Measurements from ENCODE around the gene SYNGAP1.

The SYNGAP1 gene

DNA sequence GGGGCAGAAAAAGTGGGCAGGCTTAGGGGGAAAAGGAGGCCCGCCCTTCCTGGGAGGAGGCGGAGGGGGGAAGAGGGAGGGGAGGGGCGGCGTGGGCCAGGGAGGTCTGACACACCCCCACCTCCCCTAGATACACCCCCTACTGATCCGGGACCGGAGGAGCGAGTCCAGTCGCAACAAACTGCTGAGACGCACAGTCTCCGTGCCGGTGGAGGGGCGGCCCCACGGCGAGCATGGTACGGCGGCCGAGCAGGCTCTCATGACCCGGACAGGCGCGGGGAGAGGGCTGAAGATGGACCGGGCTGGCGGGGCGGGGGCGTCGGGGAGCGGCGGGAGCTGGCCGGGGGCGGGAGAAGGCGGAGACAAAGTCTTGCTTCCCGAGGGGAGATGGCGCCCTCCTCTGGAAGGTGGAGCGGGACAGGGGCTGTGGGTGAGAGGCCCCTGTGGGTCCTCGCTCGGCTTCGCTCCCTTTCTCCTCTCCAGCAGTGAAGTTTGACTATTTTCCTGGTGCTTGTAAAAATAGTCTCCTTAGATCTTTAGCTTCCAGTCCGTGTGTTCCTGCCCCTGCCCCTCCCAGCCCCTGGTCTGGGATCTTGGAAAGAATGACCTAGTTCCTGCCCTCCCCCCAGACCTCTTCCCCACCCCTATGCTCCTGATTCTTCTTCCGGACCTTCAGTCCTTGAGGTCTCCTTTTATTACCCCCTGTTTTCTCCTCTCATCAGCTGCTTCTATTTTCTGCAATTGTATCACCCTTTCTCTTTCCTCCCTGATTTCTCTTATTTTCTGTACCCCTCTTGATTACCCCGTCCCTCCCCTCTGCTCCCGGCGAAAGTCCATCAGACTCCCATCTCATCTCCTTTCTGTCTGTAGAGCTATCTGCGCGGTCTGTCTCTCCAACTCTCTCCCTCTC lies 6.1 kb downstream of the SYNGAP1 start:
- peaks cover 17% of the 10 kb centered on the region for H3K4me1 ChIP-seq (ENCODE audit: insufficient read depth, insufficient read length)
- peaks cover 20% of the 10 kb centered on the region for H3K36me3 ChIP-seq (ENCODE audit: insufficient read depth, insufficient read length, low read length)
- H3K9me3 ChIP-seq (ENCODE audit: insufficient read depth, low read length) = no peaks in the 10 kb centered on the region
- DNase-seq (ENCODE audit: low read depth, low spot score) = peak; percentile 63
- H3K4me3 ChIP-seq (ENCODE audit: insufficient read length, low read depth) = peak overlapping the region; percentile 46
- H3K27me3 ChIP-seq (ENCODE audit: insufficient read depth, insufficient read length) = no peaks in the 10 kb centered on the region
- peak overlapping the region; percentile 80 for H3K9ac ChIP-seq (ENCODE audit: insufficient read length, low read depth)
- TF ChIP-seq SUZ12 (IDR thresholded peaks at IDR 0.05; ENCODE audit: extremely low read depth, insufficient read depth, insufficient read length) (no peak), YY1 (IDR thresholded peaks at IDR 0.05; ENCODE audit: insufficient read depth, insufficient read length) (no peak), ZNF274 (IDR thresholded peaks at IDR 0.05; ENCODE audit: low read depth, low read length) (no peak)

DNA sequence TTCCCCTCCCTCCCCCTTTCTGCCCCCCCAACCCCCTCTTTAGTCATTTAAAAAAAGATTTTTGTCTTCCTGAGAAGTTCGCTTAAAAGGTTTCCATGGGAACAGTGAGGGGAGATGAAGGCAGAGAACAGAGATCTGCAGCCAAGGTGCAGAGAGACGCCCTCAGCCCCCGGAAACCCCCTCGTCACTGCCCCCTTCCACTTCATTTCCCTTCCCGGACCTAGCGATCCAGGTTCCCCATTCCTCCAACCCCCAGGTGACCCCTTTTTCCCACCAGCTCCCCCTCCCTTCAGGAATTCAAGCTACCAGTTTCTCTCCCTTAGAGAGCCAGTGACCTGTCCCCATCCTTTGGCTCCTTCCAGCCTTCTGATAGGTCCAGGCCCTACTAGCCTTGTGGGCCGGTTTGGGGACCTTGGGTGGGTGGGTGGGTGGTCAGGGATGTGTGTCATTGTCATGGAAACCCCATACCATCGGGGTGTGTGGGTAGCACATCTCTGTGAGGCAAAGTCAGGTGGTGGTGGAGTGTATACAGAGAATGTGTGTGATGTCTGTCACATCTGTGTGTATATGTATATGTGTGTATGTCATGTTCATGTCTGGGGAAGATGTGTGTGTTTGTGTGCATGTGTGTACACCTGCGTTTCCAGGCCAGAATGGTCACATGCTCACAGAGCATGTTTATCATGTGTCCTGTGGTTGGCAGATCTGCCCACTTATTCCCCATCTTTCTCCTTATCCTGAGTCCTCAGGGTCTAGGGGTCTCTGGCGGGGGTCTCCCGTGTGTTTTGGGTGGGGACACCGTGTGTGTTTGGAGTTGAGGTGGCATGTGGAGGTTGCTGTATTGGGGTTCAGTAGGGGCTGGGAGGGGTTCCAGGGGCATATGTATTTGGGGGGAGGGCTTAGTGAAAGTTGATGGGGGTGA lies 7.0 kb downstream of the SYNGAP1 start:
- H3K9ac ChIP-seq (ENCODE audit: insufficient read length, low read depth) = peak overlapping the region; percentile 79
- no peaks in the 10 kb centered on the region for H3K9me3 ChIP-seq (ENCODE audit: insufficient read depth, low read length)
- TF ChIP-seq ZNF274 (IDR thresholded peaks at IDR 0.05; ENCODE audit: low read depth, low read length) (no peak), YY1 (IDR thresholded peaks at IDR 0.05; ENCODE audit: insufficient read depth, insufficient read length) (no peak), SUZ12 (IDR thresholded peaks at IDR 0.05; ENCODE audit: extremely low read depth, insufficient read depth, insufficient read length) (no peak)
- peaks cover 19% of the 10 kb centered on the region for H3K4me1 ChIP-seq (ENCODE audit: insufficient read depth, insufficient read length)
- no peak for DNase-seq (ENCODE audit: low read depth, low spot score)
- peak overlapping the region; percentile 54 for H3K4me3 ChIP-seq (ENCODE audit: insufficient read length, low read depth)
- H3K27me3 ChIP-seq (ENCODE audit: insufficient read depth, insufficient read length) = no peaks in the 10 kb centered on the region
- peaks cover 20% of the 10 kb centered on the region for H3K36me3 ChIP-seq (ENCODE audit: insufficient read depth, insufficient read length, low read length)

DNA sequence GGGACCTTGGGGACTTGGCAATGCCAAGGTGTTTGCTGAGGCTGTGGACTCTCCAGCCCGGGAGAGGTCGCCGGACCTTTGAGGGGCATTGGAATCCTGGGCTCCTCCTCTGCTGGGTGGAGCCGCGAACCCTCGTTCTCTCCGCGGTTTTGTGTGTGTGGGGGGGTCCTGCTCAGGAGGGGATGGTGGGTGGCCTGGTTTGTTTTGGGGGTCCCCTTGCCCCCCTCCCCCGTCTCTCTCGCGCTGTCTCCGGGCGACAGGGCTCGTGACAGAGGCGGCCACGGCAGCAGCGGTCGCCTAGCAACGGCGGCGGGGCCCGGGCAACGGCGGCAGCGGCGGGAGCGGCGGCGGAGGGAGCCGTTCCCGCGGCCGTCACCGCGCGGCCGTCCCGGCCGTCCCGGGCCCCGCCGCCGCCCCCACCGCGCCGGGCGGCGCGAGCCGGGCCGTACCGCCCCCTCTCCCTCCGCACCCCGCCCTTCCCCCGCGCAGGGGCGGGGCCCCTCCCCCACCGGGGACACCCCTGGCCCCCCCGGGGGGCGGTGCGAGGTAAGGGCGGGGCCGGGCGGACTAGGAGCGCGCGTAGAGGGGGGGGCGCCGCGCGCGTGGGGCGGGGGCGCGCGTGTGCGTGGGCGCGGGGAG lies 7.8 kb downstream of the SYNGAP1 start:
- Histone ChIP-seq H3K4me1 (ENCODE audit: insufficient read depth, insufficient read length) (peaks cover 21% of the 10 kb centered on the region), H3K9ac (ENCODE audit: insufficient read length, low read depth) (peak overlapping the region; percentile 79), H3K4me3 (ENCODE audit: insufficient read length, low read depth) (peak overlapping the region; percentile 54), H3K27me3 (ENCODE audit: insufficient read depth, insufficient read length) (no peaks in the 10 kb centered on the region), H3K36me3 (ENCODE audit: insufficient read depth, insufficient read length, low read length) (peaks cover 16% of the 10 kb centered on the region), H3K9me3 (ENCODE audit: insufficient read depth, low read length) (no peaks in the 10 kb centered on the region)
- DNase-seq (ENCODE audit: low read depth, low spot score) = no peak
- TF ChIP-seq ZNF274 (IDR thresholded peaks at IDR 0.05; ENCODE audit: low read depth, low read length) (no peak), SUZ12 (IDR thresholded peaks at IDR 0.05; ENCODE audit: extremely low read depth, insufficient read depth, insufficient read length) (no peak), YY1 (IDR thresholded peaks at IDR 0.05; ENCODE audit: insufficient read depth, insufficient read length) (no peak)

DNA sequence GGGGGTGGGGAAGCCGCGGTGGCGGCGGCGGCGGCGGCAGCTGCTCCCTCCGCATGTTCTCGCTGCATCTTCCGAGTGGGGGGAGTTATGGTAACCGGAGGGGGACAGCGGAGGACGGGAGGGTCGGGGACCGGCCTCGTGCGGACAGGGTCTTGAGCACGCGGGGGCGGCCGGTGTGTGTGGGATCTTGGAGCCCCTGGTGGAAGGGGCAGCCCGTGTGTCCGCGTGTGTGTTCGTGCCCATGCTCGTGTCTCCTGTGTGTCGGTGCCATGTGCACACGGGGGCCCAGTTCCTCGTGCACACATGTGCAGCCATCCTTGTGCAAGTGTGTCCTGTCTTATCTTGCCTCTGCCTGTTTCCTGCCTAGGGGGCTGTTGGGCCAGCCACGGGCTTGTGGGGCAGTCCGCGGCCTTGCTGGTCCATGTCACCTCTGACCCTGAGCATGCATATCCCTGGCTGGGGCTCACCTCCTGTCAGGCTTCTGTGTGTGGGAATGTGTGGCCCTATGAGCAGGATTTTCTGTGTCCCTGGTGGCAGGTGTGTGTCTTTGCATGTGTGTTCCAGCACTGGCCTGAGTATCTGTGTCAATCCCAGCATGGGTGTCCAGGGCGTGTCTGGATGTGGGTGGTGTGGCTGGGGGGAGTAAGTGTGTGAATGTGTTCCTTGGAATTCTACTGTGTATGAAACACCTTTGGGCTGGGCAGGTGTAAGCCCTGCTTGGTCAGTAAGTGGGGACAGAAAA lies 8.5 kb downstream of the SYNGAP1 start:
- no peak for TF ChIP-seq ZNF274 (IDR thresholded peaks at IDR 0.05; ENCODE audit: low read depth, low read length)
- TF ChIP-seq YY1 (IDR thresholded peaks at IDR 0.05; ENCODE audit: insufficient read depth, insufficient read length) = no peak
- no peak for TF ChIP-seq SUZ12 (IDR thresholded peaks at IDR 0.05; ENCODE audit: extremely low read depth, insufficient read depth, insufficient read length)
- Histone ChIP-seq H3K9me3 (ENCODE audit: insufficient read depth, low read length) (no peaks in the 10 kb centered on the region), H3K4me1 (ENCODE audit: insufficient read depth, insufficient read length) (peaks cover 21% of the 10 kb centered on the region), H3K36me3 (ENCODE audit: insufficient read depth, insufficient read length, low read length) (peaks cover 9% of the 10 kb centered on the region), H3K4me3 (ENCODE audit: insufficient read length, low read depth) (peak overlapping the region; percentile 36), H3K9ac (ENCODE audit: insufficient read length, low read depth) (peak overlapping the region; percentile 70), H3K27me3 (ENCODE audit: insufficient read depth, insufficient read length) (no peaks in the 10 kb centered on the region)
- DNase-seq (ENCODE audit: low read depth, low spot score) = no peak

DNA sequence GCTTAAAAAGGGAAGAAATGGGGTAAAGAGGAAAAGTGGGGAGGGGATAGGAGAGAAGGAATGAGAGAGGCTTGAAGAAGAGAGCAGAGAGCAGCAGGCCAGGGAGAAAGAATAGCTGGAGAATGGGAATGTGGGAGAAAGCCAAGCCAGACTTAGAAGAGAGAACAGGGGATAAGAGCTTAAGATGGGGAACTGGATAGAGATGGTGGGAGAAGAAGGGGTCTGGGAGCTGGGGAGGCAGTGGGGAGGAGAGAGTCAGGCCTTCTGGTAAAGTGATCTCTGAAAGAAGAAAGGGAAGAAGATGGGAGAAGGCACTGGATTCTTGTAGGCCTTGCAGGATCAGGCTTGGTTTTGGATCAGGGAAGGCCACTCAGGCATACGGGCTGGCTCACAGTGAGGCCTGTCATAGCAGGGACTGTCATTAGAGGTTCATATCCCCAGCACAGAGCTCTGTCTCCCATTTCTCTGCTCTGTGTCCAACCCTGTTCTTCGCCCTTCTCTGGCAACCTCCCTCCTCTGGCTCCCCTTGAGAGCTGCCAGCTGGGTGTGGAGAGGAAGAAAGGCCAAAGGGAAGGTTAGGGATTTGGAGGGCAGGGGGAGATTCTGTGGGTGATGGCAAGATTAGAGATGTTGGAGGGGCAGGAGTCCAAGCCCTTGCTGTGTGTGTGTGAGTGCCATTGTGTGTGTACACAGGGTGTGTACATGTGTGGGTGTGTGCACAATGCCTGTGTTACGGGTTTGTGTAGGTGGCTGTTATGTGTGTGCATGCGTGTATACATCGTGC lies 9.3 kb downstream of the SYNGAP1 start:
- peak overlapping the region; percentile 61 for H3K9ac ChIP-seq (ENCODE audit: insufficient read length, low read depth)
- no peaks in the 10 kb centered on the region for H3K27me3 ChIP-seq (ENCODE audit: insufficient read depth, insufficient read length)
- H3K4me1 ChIP-seq (ENCODE audit: insufficient read depth, insufficient read length) = peaks cover 21% of the 10 kb centered on the region
- H3K36me3 ChIP-seq (ENCODE audit: insufficient read depth, insufficient read length, low read length) = peaks cover 2% of the 10 kb centered on the region
- no peak overlapping the region for H3K4me3 ChIP-seq (ENCODE audit: insufficient read length, low read depth)
- no peak for DNase-seq (ENCODE audit: low read depth, low spot score)
- no peaks in the 10 kb centered on the region for H3K9me3 ChIP-seq (ENCODE audit: insufficient read depth, low read length)
- no peak for TF ChIP-seq YY1 (IDR thresholded peaks at IDR 0.05; ENCODE audit: insufficient read depth, insufficient read length)
- TF ChIP-seq ZNF274 (IDR thresholded peaks at IDR 0.05; ENCODE audit: low read depth, low read length) = no peak
- no peak for TF ChIP-seq SUZ12 (IDR thresholded peaks at IDR 0.05; ENCODE audit: extremely low read depth, insufficient read depth, insufficient read length)

DNA sequence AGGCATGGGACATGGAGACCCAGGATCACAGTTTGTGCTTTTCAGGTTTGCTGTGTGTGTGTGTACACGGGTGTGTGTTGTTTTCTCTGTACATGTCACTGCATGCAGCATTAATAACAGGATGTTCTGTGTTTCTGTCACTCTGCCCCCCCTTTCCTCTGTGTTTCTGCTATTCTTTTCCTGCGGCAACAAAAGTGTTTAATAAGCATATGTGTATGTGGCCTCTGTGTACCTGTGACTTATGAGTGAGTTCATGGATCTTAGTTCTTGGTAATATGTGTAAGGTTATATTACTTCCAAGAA lies 9.8 kb downstream of the SYNGAP1 start:
- no peak for TF ChIP-seq ZNF274 (IDR thresholded peaks at IDR 0.05; ENCODE audit: low read depth, low read length)
- no peak for TF ChIP-seq SUZ12 (IDR thresholded peaks at IDR 0.05; ENCODE audit: extremely low read depth, insufficient read depth, insufficient read length)
- no peak for TF ChIP-seq YY1 (IDR thresholded peaks at IDR 0.05; ENCODE audit: insufficient read depth, insufficient read length)
- H3K9me3 ChIP-seq (ENCODE audit: insufficient read depth, low read length) = no peaks in the 10 kb centered on the region
- DNase-seq (ENCODE audit: low read depth, low spot score) = no peak
- H3K4me1 ChIP-seq (ENCODE audit: insufficient read depth, insufficient read length) = peaks cover 21% of the 10 kb centered on the region
- no peaks in the 10 kb centered on the region for H3K36me3 ChIP-seq (ENCODE audit: insufficient read depth, insufficient read length, low read length)
- no peak overlapping the region for H3K9ac ChIP-seq (ENCODE audit: insufficient read length, low read depth)
- no peaks in the 10 kb centered on the region for H3K27me3 ChIP-seq (ENCODE audit: insufficient read depth, insufficient read length)
- H3K4me3 ChIP-seq (ENCODE audit: insufficient read length, low read depth) = no peak overlapping the region

All from NT2/D1 (cell line).